T47D (cell line): ENCODE data around the gene SARM1.
"Not testable (repeated sequence)": the region's sequence is repeated elsewhere in the genome, so short reads cannot be mapped to it uniquely, and the experiment has no call there.

ENCODE experiments used
- DNase-seq, 2 experiments: peaks; one replicate each; pipeline versions ENCODE4 v3.0.0 to v3.0.0-alpha.2; 2011 to 2012; ENCODE audit warnings: low read depth in 1 of 2, low spot score in 1 of 2
- JUND ChIP-seq: IDR thresholded peaks from 2 replicates; pipeline ENCODE4 v1.6.1; 2012; ENCODE audit warnings: low read depth
- in situ Hi-C: cut with HindIII; loops from 2 replicates; pipeline ENCODE4 v1.10.0; 2016; ENCODE audit warnings: low sequenced_read_pairs, low pct_unique_long_range_greater_than_20kb

Gene SARM1

DNA sequence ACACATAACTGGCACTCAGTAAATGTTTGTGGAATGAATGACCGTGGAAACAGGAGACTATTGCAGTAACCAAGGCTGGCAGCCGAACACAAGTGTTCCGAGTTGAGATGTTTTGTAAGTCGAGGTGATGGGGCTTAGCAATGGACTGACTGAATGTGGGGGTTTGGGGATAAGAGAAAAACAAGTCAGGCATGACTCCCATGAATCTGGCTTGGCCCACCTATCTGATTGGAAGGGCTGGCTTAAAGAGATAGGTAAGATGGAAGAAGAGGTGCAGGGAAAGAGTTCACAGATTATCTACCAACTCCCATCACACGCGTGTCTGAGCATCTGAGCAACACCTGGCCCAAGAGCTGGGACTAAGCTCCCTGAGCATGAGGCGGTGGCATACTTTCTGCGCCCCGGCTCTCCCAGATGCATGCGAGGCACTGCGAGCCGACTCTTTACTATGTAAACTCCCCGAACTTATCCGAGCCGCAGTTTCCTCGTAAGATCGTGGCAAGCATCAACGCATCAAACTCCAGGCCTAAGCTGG lies 36.8 kb upstream of the SARM1 start:
- TF ChIP-seq JUND: no peak
- no peak for DNase-seq
- in situ Hi-C loops: no loop called here

GRCh38 chr17:28335201-28335958 lies 36.1 kb upstream of the SARM1 start, which contains the start of the genes IFT20 and TNFAIP1:
Gene IFT20 (minus strand): TSS chr17:28335472. CDS start chr17:28331985, 3,487 bp downstream.
Gene TNFAIP1 (plus strand): TSS chr17:28335761. CDS start chr17:28339522, 3,761 bp downstream.
- TF ChIP-seq JUND: peak; percentile 56; the same call in 1 of the 2 replicates
- peak; percentile 94 to 100 for DNase-seq
- in situ Hi-C loops: no loop called here

DNA sequence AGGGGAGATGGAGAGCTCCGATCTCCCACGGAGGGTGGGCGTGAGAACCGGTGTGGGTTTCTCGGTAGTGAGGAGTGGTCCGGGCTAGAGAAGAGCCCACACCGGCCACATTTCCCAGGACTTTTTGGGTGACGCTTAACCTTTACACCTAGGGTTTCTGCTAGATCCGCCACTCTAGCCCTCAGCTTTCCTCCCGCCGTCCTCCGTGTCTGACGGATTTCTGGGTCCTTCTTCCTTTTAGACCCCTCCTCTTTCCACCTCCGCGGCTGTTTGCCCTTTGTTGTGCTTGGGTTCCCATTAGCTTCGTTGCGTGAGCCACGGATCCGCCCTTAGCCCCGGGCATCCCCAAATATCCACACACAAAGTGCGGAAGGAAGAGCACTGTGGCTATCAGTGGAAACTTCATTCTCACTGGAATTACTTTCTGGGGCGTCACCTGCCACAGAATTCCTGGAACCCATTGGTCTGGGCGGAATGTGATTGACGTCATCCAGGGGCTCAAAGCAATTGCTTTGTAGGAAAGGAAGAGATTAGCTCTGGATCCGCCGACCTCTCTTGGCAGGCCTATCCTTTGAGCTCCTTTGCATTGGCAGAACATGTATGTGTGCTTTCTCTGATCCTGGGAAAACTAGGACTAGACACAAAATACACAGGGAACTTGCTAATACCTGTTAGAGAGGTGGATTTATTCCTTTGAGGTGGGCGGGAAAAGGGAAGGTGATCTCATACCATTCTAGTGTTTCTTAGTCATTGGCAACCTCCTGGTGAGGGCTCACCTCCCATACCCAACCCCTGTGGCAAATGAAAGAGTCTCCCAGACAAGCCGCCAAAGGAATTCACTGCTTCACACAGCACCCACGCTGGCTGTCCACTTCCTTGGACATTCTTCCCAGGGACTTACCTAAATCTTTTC lies 35.3 kb upstream of the SARM1 start:
- in situ Hi-C loops: no loop called here
- peak in 1 of 2 experiments; percentile 69 for DNase-seq

GRCh38 chr17:28338056-28338768 lies 33.3 kb upstream of the SARM1 start:
- no peak for DNase-seq
- TF ChIP-seq JUND: no peak
- in situ Hi-C loops: no loop called here

More for the DNA sequence above, 35.3 kb upstream of the SARM1 start:
- TF ChIP-seq JUND: no peak

- DNase-seq, in situ Hi-C loops: not testable (repeated sequence)
Observed at GRCh38 chr17:28338769-28339212, 32.7 kb upstream of the SARM1 start.

- DNase-seq: no peak
- no peak for TF ChIP-seq JUND
- in situ Hi-C loops: no loop called here
Observed at GRCh38 chr17:28339431-28339830, 32.1 kb upstream of the SARM1 start.

- DNase-seq: no peak
- TF ChIP-seq JUND: no peak
- in situ Hi-C loops: no loop called here
Observed at GRCh38 chr17:28340374-28340773, 31.1 kb upstream of the SARM1 start.

DNA sequence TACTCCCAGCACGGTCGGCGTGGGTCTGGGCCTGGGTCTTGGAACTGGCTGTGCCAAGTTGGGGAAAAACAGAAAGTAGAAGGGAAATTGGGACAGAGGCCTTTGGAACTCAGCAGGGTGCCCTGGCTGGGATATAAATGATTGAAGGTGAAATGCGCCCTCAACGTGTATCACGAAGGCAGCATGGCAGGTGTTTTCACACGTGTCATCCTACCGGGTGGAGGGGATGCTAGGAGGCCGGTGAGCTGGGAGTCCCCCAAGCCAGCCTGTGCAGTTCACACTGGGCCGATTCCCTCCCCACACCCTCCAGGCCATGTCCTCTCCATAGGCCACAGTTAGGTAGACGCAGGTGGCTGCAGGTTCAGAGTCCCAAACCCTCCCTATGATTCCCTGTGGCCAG lies 30.0 kb upstream of the SARM1 start:
- in situ Hi-C loops: no loop called here
- no peak for DNase-seq

DNA sequence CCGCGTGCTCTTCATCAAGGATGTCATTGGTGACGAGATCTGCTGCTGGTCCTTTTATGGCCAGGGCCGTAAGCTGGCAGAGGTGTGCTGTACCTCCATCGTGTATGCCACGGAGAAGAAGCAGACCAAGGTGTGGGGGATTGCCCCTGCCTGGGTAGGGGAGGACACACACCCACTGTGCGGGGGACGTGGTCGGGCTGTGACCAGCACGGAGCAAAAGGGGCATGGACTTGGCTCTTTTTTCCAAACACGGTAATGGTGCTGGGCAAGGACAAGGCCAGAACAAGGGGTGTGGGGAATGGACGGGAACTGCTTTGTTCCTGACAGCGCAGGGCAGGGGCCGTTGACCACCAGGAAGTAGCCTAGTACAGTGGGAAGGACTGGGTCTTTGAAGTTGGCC lies 29.2 kb upstream of the SARM1 start:
- no peak for DNase-seq
- TF ChIP-seq JUND: no peak
- in situ Hi-C loops: no loop called here

More for the DNA sequence above, 30.0 kb upstream of the SARM1 start:
- no peak for TF ChIP-seq JUND

DNA sequence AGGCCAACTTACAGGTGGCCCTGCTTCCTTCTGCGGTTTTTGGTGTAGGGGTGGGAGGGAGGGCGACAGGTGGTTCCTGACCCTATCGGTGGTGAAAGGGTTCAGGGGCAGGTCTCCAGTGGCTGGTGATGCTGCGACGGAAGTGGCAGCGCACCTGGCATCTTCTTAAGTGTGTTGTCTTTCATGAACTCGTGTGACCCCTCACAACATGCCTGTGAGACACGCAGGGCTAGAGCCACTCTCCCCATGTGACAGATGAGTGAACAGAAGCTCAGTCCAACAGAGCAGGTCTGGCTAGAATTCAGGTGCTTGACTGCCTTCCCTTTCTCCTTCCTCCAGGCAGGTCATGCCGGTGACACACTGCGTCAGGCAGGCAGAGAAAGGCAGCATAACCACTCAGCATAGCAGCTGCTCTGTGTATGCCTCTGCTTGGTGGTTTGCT lies 28.0 kb upstream of the SARM1 start:
- DNase-seq: peak in 1 of 2 experiments; percentile 53
- no peak for TF ChIP-seq JUND
- in situ Hi-C loops: no loop called here

- DNase-seq: no peak
- no peak for TF ChIP-seq JUND
- in situ Hi-C loops: no loop called here
Observed at GRCh38 chr17:28344011-28344410, 27.5 kb upstream of the SARM1 start.

GRCh38 chr17:28344435-28344901 lies 27.0 kb upstream of the SARM1 start:
- DNase-seq: no peak
- in situ Hi-C loops: no loop called here
- TF ChIP-seq JUND: no peak
